ENCODE data around the gene PPARD.
"Not testable (repeated sequence)": the region's sequence is repeated elsewhere in the genome, so short reads cannot be mapped to it uniquely, and the experiment has no call there.

The PPARD gene

DNA sequence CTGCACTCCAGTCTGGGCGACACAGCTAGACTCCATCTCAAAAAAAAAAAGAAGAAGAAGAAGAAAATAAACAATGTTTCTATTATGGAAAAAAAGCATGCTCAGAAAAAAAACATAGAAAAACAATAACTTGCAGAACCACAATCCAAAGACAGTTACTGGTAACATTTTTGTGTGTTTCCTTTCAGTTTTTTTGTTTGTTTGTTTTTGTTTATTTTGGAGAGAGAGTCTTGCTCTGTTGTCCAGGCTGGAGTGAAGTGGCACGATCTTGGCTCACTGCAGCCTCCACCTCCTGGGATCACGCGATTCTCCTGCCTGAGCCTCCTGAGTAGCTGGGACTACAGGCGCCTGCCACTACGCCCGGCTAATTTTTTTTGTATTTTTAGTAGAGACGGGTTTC is 13.4 kb upstream of the PPARD start:
- H3K4me3 Mint-ChIP-seq, H3K9me3 Mint-ChIP-seq, H3K27ac Mint-ChIP-seq, H3K27me3 Mint-ChIP-seq: not testable (repeated sequence)
- peaks cover 11% of the 10 kb centered on the region for H3K36me3 Mint-ChIP-seq
- peaks cover 30% of the 10 kb centered on the region for H3K4me1 Mint-ChIP-seq

DNA sequence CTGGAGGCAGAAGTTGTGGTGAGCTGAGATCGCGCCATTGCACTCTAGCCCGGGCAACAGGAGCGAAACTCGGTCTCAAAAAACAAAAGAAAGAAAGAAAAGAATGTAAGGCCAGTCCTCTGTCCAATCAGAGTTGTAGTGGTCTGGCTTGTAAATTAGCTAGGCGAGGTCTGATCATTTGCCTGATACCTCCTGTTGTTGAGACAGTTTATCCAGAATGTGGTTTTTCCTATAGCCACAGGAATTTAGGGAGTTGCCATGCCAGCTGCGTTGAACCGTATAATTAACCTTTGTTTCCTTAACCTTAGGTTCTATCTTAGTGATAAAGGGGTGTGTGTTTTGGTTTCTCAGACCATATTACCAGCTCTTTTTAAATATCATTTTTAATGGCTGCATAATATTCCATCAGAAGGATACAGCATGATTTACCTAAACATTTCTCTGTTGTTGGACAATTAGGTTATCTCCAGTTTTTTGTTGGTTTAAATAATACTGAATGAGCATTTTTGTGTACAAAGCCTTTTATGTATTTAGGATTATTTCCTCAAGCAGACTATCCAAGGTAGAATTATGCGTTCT is 11.7 kb upstream of the PPARD start:
- Mint-ChIP-seq H3K27ac (no peak overlapping the region), H3K4me1 (peaks cover 30% of the 10 kb centered on the region), H3K9me3 (peaks cover 4% of the 10 kb centered on the region)

DNA sequence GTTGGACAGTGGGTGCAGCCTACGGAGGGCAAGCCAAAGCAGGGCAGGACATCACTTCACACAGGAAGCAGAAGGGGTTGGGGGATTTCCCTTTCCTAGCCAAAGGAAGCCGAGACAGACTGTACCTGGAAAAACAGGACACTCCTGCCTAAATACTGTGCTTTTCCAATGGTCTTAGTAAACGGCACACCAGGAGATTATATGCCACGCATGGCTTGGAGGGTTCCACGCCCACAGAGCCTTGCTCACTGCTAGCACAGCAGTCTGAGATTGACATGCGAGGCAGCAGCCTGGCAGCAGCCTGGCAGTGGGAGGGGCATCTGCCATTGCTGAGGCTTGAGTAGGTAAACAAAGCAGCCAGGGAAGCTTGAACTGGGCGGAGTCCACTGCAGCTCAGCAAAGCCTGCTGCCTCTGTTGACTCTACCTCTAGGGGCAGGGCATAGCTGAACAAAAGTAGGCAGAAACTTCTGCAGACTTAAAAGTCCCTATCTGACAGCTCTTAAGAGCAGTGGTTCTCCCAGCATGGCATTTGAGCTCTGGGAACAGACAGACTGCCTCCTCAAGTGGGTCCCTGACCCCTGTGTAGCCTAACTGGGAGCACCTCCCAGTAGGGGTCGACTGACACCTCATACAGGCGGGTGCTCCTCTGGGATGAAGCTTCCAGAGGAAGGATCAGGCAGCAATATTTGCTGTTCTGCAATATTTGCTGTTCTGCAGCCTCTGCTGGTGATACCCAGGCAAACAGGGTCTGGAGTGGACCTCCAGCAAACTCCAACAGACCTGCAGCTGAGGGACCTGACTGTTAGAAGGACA is 10.1 kb upstream of the PPARD start:
- not testable (repeated sequence) for H3K27ac Mint-ChIP-seq, H3K27me3 Mint-ChIP-seq, H3K4me3 Mint-ChIP-seq, H3K9me3 Mint-ChIP-seq
- peaks cover 16% of the 10 kb centered on the region for H3K36me3 Mint-ChIP-seq
- peaks cover 30% of the 10 kb centered on the region for H3K4me1 Mint-ChIP-seq

More for the DNA sequence above, 11.7 kb upstream of the PPARD start:
- Mint-ChIP-seq H3K36me3 (peaks cover 15% of the 10 kb centered on the region), H3K27me3 (no peaks in the 10 kb centered on the region), H3K4me3 (no peak overlapping the region)

DNA sequence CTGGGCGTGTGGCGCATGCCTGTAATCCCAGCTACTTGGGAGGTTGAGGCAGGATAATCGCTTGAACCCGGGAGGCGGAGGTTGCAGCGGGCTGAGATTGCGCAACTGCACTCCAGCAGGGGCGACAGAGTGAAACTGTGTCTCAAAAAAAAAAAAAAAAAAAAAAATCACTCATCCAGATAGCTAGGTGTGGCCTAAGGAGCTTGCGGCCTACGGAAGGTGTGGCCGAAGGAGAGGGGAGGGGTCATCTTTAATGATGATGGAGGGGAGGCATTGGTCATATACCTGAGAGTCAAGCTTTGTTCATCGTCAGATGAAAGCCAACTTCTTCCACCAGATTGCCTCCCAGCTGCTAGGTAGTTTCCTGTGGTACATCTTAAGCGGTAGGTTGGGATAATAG is 801 bp upstream of the PPARD start:
- H3K36me3 Mint-ChIP-seq = peaks cover 4% of the 10 kb centered on the region
- H3K4me3 Mint-ChIP-seq = peak overlapping the region; percentile 91
- no peaks in the 10 kb centered on the region for H3K9me3 Mint-ChIP-seq
- no peak overlapping the region for H3K27ac Mint-ChIP-seq
- peaks cover 45% of the 10 kb centered on the region for H3K4me1 Mint-ChIP-seq
- H3K27me3 Mint-ChIP-seq = no peaks in the 10 kb centered on the region

GRCh38 chr6:35343092-35343834 is 905 bp downstream of the PPARD start:
- no peaks in the 10 kb centered on the region for H3K9me3 Mint-ChIP-seq
- H3K27me3 Mint-ChIP-seq = no peaks in the 10 kb centered on the region
- peaks cover 4% of the 10 kb centered on the region for H3K36me3 Mint-ChIP-seq

DNA sequence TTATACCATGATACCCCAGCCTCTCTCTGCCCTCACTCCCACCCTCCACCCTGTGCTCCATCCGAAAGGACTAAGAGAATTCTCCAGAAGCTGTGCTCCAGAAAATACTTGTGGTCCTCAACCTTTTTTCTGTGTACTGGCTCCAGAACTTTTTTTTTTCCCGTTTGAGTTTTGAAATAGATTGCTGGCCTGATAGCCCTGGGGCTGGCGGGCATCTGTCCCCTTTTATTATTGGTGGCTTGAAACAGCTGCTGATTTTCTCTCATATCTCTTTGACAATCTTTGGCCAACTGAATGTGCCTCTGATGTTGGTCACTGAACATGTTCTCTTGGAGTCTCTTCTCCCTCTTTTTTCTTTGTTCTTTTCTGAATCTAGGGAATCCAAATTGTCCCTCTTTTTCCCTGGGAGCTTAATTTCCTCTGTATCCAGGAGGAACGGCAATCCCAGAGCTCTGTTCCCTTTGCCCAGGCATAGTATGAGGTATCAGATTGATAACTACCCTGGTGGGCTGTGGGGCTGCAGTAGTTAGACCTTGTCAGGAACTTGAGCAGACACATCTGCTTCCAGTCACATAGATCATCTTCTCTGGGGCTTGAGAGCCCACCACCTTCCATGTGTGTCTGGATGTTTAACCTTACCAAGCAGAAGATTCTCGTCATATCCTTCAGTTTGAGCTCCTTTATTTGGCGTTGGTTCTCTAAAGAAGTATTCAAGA is 1.6 kb downstream of the PPARD start:
- peak overlapping the region; percentile 88 for H3K27ac Mint-ChIP-seq

More at GRCh38 chr6:35343092-35343834, 905 bp downstream of the PPARD start:
- Mint-ChIP-seq H3K27ac (peak overlapping the region; percentile 87), H3K4me3 (peak overlapping the region; percentile 97), H3K4me1 (peaks cover 50% of the 10 kb centered on the region)

GRCh38 chr6:35351422-35351821 is 9.1 kb downstream of the PPARD start:
- Mint-ChIP-seq H3K36me3 (peaks cover 22% of the 10 kb centered on the region), H3K9me3 (no peaks in the 10 kb centered on the region), H3K27me3 (no peaks in the 10 kb centered on the region), H3K4me1 (peaks cover 79% of the 10 kb centered on the region), H3K4me3 (no peak overlapping the region), H3K27ac (peak overlapping the region; percentile 51)

More for the DNA sequence above, 1.6 kb downstream of the PPARD start:
- Mint-ChIP-seq H3K27me3 (no peaks in the 10 kb centered on the region), H3K36me3 (peaks cover 7% of the 10 kb centered on the region), H3K9me3 (no peaks in the 10 kb centered on the region), H3K4me3 (peak overlapping the region; percentile 97), H3K4me1 (peaks cover 57% of the 10 kb centered on the region)

DNA sequence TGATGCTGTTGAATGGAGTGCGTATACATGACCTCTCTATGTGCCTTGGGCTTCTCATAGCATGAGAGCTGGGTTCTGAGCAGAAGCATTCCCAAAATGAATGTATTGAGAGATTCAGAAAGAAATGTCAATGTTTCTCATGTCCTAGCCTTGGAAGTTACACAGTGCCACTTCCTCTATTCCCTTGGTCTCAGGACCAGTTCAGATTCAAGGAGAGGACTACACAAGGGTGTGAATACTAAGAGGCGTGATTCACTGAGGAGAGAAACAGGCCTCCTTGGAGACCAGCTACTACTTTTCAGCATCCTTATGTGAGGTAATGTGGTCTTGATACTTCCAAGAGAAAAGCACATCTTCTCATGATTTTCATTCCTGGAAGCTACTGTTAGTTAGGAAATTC is 10.4 kb downstream of the PPARD start:
- no peaks in the 10 kb centered on the region for H3K9me3 Mint-ChIP-seq
- peaks cover 77% of the 10 kb centered on the region for H3K4me1 Mint-ChIP-seq
- peak overlapping the region; percentile 86 for H3K27ac Mint-ChIP-seq
- H3K27me3 Mint-ChIP-seq = no peaks in the 10 kb centered on the region
- no peak overlapping the region for H3K4me3 Mint-ChIP-seq
- H3K36me3 Mint-ChIP-seq = peaks cover 22% of the 10 kb centered on the region

DNA sequence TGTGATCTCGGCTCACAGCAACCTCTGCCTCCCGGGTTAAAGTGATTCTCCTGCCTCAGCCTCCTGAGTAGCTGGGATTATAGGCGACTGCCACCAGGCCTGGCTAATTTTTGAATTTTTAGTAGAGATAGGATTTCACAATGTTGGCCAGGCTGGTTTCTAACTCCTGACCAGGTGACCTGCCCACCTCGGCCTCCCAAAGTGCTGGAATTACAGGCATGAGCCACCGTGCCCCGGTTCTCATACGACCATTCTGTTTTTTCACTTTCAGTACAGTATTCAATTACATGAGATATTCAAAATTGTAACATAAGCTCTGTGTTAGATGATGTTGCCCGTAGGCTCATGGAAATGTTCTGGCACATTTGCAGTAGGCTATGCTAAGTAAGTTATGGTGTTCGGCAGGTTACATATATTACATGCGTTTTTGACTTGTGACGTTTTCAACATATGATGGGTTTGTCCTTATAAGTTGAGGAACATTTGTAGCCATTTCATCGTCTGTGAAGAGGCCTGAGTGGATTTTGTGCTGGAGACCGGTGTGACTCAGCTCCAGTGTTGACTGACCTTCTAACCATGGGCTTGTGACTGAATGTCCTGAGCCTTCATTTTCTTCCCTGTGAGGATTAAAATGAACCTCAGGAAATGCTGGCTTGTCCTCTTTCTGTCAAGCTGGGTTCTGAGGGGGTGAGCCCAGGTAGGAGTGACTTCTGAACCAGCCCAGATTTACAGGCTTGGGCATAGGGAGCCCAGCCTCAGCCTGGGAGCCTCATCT is 12.2 kb downstream of the PPARD start:
- peak overlapping the region; percentile 30 for H3K27ac Mint-ChIP-seq
- peaks cover 79% of the 10 kb centered on the region for H3K4me1 Mint-ChIP-seq
- no peaks in the 10 kb centered on the region for H3K27me3 Mint-ChIP-seq
- peaks cover 26% of the 10 kb centered on the region for H3K36me3 Mint-ChIP-seq
- H3K4me3 Mint-ChIP-seq = no peak overlapping the region
- H3K9me3 Mint-ChIP-seq = no peaks in the 10 kb centered on the region

- no peak overlapping the region for H3K27ac Mint-ChIP-seq
- peaks cover 82% of the 10 kb centered on the region for H3K4me1 Mint-ChIP-seq
- no peaks in the 10 kb centered on the region for H3K9me3 Mint-ChIP-seq
- peaks cover 22% of the 10 kb centered on the region for H3K36me3 Mint-ChIP-seq
- H3K4me3 Mint-ChIP-seq = no peak overlapping the region
- no peaks in the 10 kb centered on the region for H3K27me3 Mint-ChIP-seq
These were observed 14.0 kb downstream of the PPARD start for GRCh38 chr6:35356391-35356790.

GRCh38 chr6:35357677-35358076 is 15.3 kb downstream of the PPARD start:
- H3K9me3 Mint-ChIP-seq = no peaks in the 10 kb centered on the region
- no peak overlapping the region for H3K27ac Mint-ChIP-seq
- H3K27me3 Mint-ChIP-seq = no peaks in the 10 kb centered on the region
- peaks cover 20% of the 10 kb centered on the region for H3K36me3 Mint-ChIP-seq
- H3K4me1 Mint-ChIP-seq = peaks cover 81% of the 10 kb centered on the region
- no peak overlapping the region for H3K4me3 Mint-ChIP-seq

- H3K36me3 Mint-ChIP-seq = peaks cover 16% of the 10 kb centered on the region
These were observed 15.7 kb downstream of the PPARD start for GRCh38 chr6:35358086-35358485.

DNA sequence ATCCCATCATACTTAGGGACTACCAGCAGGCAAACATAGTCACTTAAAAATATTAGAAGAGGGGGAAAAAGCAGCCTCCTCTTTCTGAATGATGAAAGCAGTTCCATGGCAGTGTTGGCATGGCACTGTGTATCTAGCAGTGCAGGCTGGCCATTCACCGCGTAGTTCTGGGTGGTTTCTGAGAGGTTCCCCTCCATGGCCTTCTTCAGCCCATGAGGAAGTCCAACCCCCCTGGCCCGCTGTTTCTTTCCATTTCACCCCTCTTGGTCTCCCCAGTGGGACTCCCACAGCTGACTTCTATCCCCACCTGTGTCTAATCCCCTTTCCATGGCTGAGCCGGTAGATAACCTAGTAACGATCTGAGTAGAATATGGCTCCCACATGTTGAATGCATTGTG is 17.0 kb downstream of the PPARD start:
- H3K4me1 Mint-ChIP-seq = peaks cover 83% of the 10 kb centered on the region
- no peak overlapping the region for H3K4me3 Mint-ChIP-seq
- peaks cover 14% of the 10 kb centered on the region for H3K36me3 Mint-ChIP-seq
- no peak overlapping the region for H3K27ac Mint-ChIP-seq
- H3K27me3 Mint-ChIP-seq = no peaks in the 10 kb centered on the region
- H3K9me3 Mint-ChIP-seq = no peaks in the 10 kb centered on the region

More at GRCh38 chr6:35358086-35358485, 15.7 kb downstream of the PPARD start:
- Mint-ChIP-seq H3K4me1 (peaks cover 81% of the 10 kb centered on the region), H3K9me3 (no peaks in the 10 kb centered on the region), H3K27me3 (no peaks in the 10 kb centered on the region), H3K4me3 (no peak overlapping the region), H3K27ac (no peak overlapping the region)

GRCh38 chr6:35359744-35360348 is 17.5 kb downstream of the PPARD start:
- no peaks in the 10 kb centered on the region for H3K27me3 Mint-ChIP-seq
- H3K4me3 Mint-ChIP-seq = no peak overlapping the region
- H3K4me1 Mint-ChIP-seq = peaks cover 78% of the 10 kb centered on the region
- H3K36me3 Mint-ChIP-seq = peaks cover 11% of the 10 kb centered on the region
- H3K9me3 Mint-ChIP-seq = no peaks in the 10 kb centered on the region
- no peak overlapping the region for H3K27ac Mint-ChIP-seq

Measured in activated naive CD4-positive, alpha-beta T cell treated with anti-CD3 and anti-CD28 coated beads, Interleukin-2, amount 50 U/mL, for 24 hours (primary cell).